Measurements from ENCODE around the gene AHNAK2. TPM values are rescaled to one million over a fixed set of nuclear protein-coding genes. Genes with fewer than 3 reads are reported as not detected.
"Not testable (repeated sequence)": the region's sequence is repeated elsewhere in the genome, so short reads cannot be mapped to it uniquely, and the experiment has no call there.

AHNAK2 gene
- total RNA-seq, 1 donor from 2014 or later = 2.5 TPM

GRCh38 chr14:104947881-104948735, 30.1 kb downstream of the AHNAK2 start:
- intact Hi-C loops (cut with DNase I); DNase-seq (ENCODE audit: missing footprints); ATAC-seq: not testable (repeated sequence)

- ATAC-seq; DNase-seq (ENCODE audit: missing footprints); intact Hi-C loops (cut with DNase I): not testable (repeated sequence)
Measured at GRCh38 chr14:104947201-104947600, 31.0 kb downstream of the AHNAK2 start.

GRCh38 chr14:104945986-104946965, 31.9 kb downstream of the AHNAK2 start:
- intact Hi-C loops (cut with DNase I); ATAC-seq; DNase-seq (ENCODE audit: missing footprints): not testable (repeated sequence)

GRCh38 chr14:104945266-104945665, 32.9 kb downstream of the AHNAK2 start:
- ATAC-seq; intact Hi-C loops (cut with DNase I); DNase-seq (ENCODE audit: missing footprints): not testable (repeated sequence)

- intact Hi-C loops (cut with DNase I); ATAC-seq: not testable (repeated sequence)
Measured at GRCh38 chr14:104944436-104945205, 33.6 kb downstream of the AHNAK2 start.

GRCh38 chr14:104944016-104944308, 34.2 kb downstream of the AHNAK2 start:
- DNase-seq (ENCODE audit: missing footprints); intact Hi-C loops (cut with DNase I); ATAC-seq: not testable (repeated sequence)

More at GRCh38 chr14:104944436-104945205, 33.6 kb downstream of the AHNAK2 start:
- not testable (repeated sequence) for DNase-seq (ENCODE audit: missing footprints)

GRCh38 chr14:104943216-104944015, 34.8 kb downstream of the AHNAK2 start:
- ATAC-seq; intact Hi-C loops (cut with DNase I); DNase-seq (ENCODE audit: missing footprints): not testable (repeated sequence)

- intact Hi-C loops (cut with DNase I) = no loop called here
- DNase-seq (ENCODE audit: missing footprints) = no peak
Measured at GRCh38 chr14:104942586-104942985, 35.6 kb downstream of the AHNAK2 start.

GRCh38 chr14:104941508-104942365, 36.4 kb downstream of the AHNAK2 start:
- intact Hi-C loops (cut with DNase I) = no loop called here
- ATAC-seq (no peak), DNase-seq (ENCODE audit: missing footprints) (no peak)

More at GRCh38 chr14:104942586-104942985, 35.6 kb downstream of the AHNAK2 start:
- no peak for ATAC-seq

- ATAC-seq = no peak
- no peak for DNase-seq (ENCODE audit: missing footprints)
- intact Hi-C loops (cut with DNase I) = no loop called here
Measured at GRCh38 chr14:104940526-104941150, 37.5 kb downstream of the AHNAK2 start.

GRCh38 chr14:104939666-104940410, 38.3 kb downstream of the AHNAK2 start:
- DNase-seq (ENCODE audit: missing footprints) (no peak), ATAC-seq (no peak)

GRCh38 chr14:104938960-104939359, 39.2 kb downstream of the AHNAK2 start:
- no peak for ATAC-seq
- DNase-seq (ENCODE audit: missing footprints) = no peak
- intact Hi-C loops (cut with DNase I) = no loop called here

More at GRCh38 chr14:104939666-104940410, 38.3 kb downstream of the AHNAK2 start:
- intact Hi-C loops (cut with DNase I) = no loop called here

- ATAC-seq (no peak), DNase-seq (ENCODE audit: missing footprints) (no peak)
- intact Hi-C loops (cut with DNase I) = no loop called here
Measured at GRCh38 chr14:104938436-104938835, 39.7 kb downstream of the AHNAK2 start.

GRCh38 chr14:104937694-104938365, 40.3 kb downstream of the AHNAK2 start:
- ATAC-seq = no peak
- DNase-seq (ENCODE audit: missing footprints) = no peak
- intact Hi-C loops (cut with DNase I) = no loop called here

- ATAC-seq (no peak), DNase-seq (ENCODE audit: missing footprints) (no peak)
- intact Hi-C loops (cut with DNase I) = no loop called here
Measured at GRCh38 chr14:104937161-104937560, 41.0 kb downstream of the AHNAK2 start.

All from Right ventricle myocardium inferior (tissue), 1 donor.